WTC11 (cell line): ENCODE data around the gene BACH2. TPM values are rescaled to one million over a fixed set of nuclear protein-coding genes. Genes with fewer than 3 reads are reported as not detected.

Experiments used
- ATAC-seq: fragments of 200-7000 bp; cut with Tn5 transposase; 2 replicates; pipeline ENCODE4 v1.10.0; 2021; ENCODE audit warnings: mild to moderate bottlenecking, moderate library complexity
- CTCF ChIA-PET: fragments of 300-600 bp; sonication (Branson Sonifier 250); formaldehyde crosslinking; loops from one replicate; lab custom pipeline; 2021; ENCODE audit warnings: antibody characterized with exemption; lab: Charles Lee
- POLR2A ChIA-PET: fragments of 350-600 bp; sonication (Branson Sonifier 250); formaldehyde crosslinking; loops from one replicate; lab custom pipeline; 2021; ENCODE audit warnings: antibody characterized with exemption; lab: Charles Lee
- DNase-seq: peaks from one replicate; pipeline ENCODE4 v3.0.0; 2021; ENCODE audit warnings: low spot score
- H3K27ac Mint-ChIP-seq: 2 replicates; pipeline ENCODE4 v1.8.0; 2021; ENCODE audit warnings: mixed read lengths
- H3K27me3 Mint-ChIP-seq: 2 replicates; pipeline ENCODE4 v1.8.0; 2021; ENCODE audit warnings: low read depth, mild to moderate bottlenecking, moderate library complexity, mixed read lengths
- H3K36me3 Mint-ChIP-seq: 2 replicates; pipeline ENCODE4 v1.8.0; 2021; ENCODE audit warnings: mixed read lengths
- H3K4me1 Mint-ChIP-seq: 2 replicates; pipeline ENCODE4 v1.8.0; 2022; ENCODE audit warnings: mixed read lengths
- H3K4me3 Mint-ChIP-seq: 2 replicates; pipeline ENCODE4 v1.8.0; 2021; ENCODE audit warnings: mild to moderate bottlenecking, moderate library complexity, mixed read lengths
- H3K9me3 Mint-ChIP-seq: 2 replicates; pipeline ENCODE4 v1.8.0; 2021; ENCODE audit warnings: mixed read lengths
- AFF4 ChIP-seq: sonication (generic); formaldehyde crosslinking; IDR thresholded peaks from 2 replicates; pipeline ENCODE4 v1.8.1; 2023; ENCODE audit warnings: mild to moderate bottlenecking, missing genetic modification reagents, borderline replicate concordance
- E2F5 ChIP-seq: sonication (generic); formaldehyde crosslinking; IDR thresholded peaks from 2 replicates; pipeline ENCODE4 v1.8.1; 2022; ENCODE audit warnings: mild to moderate bottlenecking, moderate library complexity, missing genetic modification reagents
- EMX1 ChIP-seq: fragments of 250-450 bp; sonication (Bioruptor Pico); IDR thresholded peaks from 2 replicates; pipeline ENCODE4 v1.8.0; 2021; ENCODE audit warnings: mild to moderate bottlenecking
- ERG ChIP-seq: fragments of 250-450 bp; sonication (Bioruptor Pico); IDR thresholded peaks from 2 replicates; pipeline ENCODE4 v1.8.0; 2021; ENCODE audit warnings: mild to moderate bottlenecking
- ESRRA ChIP-seq: sonication (generic); formaldehyde crosslinking; IDR thresholded peaks from 2 replicates; pipeline ENCODE4 v1.8.1; 2022; ENCODE audit warnings: mild to moderate bottlenecking, missing genetic modification reagents, borderline replicate concordance
- ETV6 ChIP-seq: sonication (generic); formaldehyde crosslinking; IDR thresholded peaks from 2 replicates; pipeline ENCODE4 v1.8.1; 2022; ENCODE audit warnings: mild to moderate bottlenecking, missing genetic modification reagents
- FOXJ3 ChIP-seq: sonication (generic); formaldehyde crosslinking; IDR thresholded peaks from 2 replicates; pipeline ENCODE4 v1.9.0; 2021; ENCODE audit warnings: missing genetic modification reagents, mild to moderate bottlenecking, borderline replicate concordance
- FOXK1 ChIP-seq: sonication (generic); formaldehyde crosslinking; IDR thresholded peaks from 2 replicates; pipeline ENCODE4 v1.8.0; 2022; ENCODE audit warnings: mild to moderate bottlenecking, moderate library complexity, missing genetic modification reagents
- GTF2I ChIP-seq: fragments of 250-450 bp; sonication (Bioruptor Pico); conservative IDR thresholded peaks from 2 replicates; pipeline ENCODE4 v1.4.0; 2021; ENCODE audit warnings: mild to moderate bottlenecking
- HMGA2 ChIP-seq: fragments of 250-450 bp; sonication (Bioruptor Pico); IDR thresholded peaks from 2 replicates; pipeline ENCODE4 v1.4.0; 2021; ENCODE audit warnings: mild to moderate bottlenecking, moderate library complexity
- KAT7 ChIP-seq: sonication (generic); formaldehyde crosslinking; IDR thresholded peaks from 2 replicates; pipeline ENCODE4 v1.8.1; 2023; ENCODE audit warnings: missing genetic modification reagents, mild to moderate bottlenecking, borderline replicate concordance
- NFATC4 ChIP-seq: fragments of 250-450 bp; sonication (Bioruptor Pico); IDR thresholded peaks from 2 replicates; pipeline ENCODE4 v1.9.0; 2021; ENCODE audit warnings: mild to moderate bottlenecking
- NFE2L1 ChIP-seq: sonication (generic); formaldehyde crosslinking; IDR thresholded peaks from 2 replicates; pipeline ENCODE4 v1.8.1; 2023; ENCODE audit warnings: missing genetic modification reagents
- NFYB ChIP-seq: sonication (generic); formaldehyde crosslinking; conservative IDR thresholded peaks from 2 replicates; pipeline ENCODE4 v1.8.0; 2022; ENCODE audit warnings: low read depth, missing genetic modification reagents
- OVOL2 ChIP-seq: fragments of 250-450 bp; sonication (Bioruptor Pico); IDR thresholded peaks from 2 replicates; pipeline ENCODE4 v1.9.0; 2021; ENCODE audit warnings: mild to moderate bottlenecking, borderline replicate concordance
- PREB ChIP-seq: sonication (generic); formaldehyde crosslinking; IDR thresholded peaks from 2 replicates; pipeline ENCODE4 v1.8.1; 2022; ENCODE audit warnings: mild to moderate bottlenecking, missing genetic modification reagents, moderate library complexity, borderline replicate concordance
- RELA ChIP-seq: sonication (generic); formaldehyde crosslinking; IDR thresholded peaks from 2 replicates; pipeline ENCODE4 v1.8.1; 2022; ENCODE audit warnings: missing genetic modification reagents, mild to moderate bottlenecking, borderline replicate concordance
- SMAD3 ChIP-seq: sonication (generic); formaldehyde crosslinking; IDR thresholded peaks from 2 replicates; pipeline ENCODE4 v1.8.0; 2022; ENCODE audit warnings: missing genetic modification reagents, mild to moderate bottlenecking, borderline replicate concordance
- SMAD4 ChIP-seq: sonication (generic); formaldehyde crosslinking; IDR thresholded peaks from 2 replicates; pipeline ENCODE4 v1.8.0; 2022; ENCODE audit warnings: mild to moderate bottlenecking, missing genetic modification reagents
- SOX15 ChIP-seq: fragments of 250-450 bp; sonication (Bioruptor Pico); IDR thresholded peaks from 2 replicates; pipeline ENCODE4 v1.9.0; 2021; ENCODE audit warnings: mild to moderate bottlenecking
- TCF7 ChIP-seq: sonication (generic); formaldehyde crosslinking; IDR thresholded peaks from 2 replicates; pipeline ENCODE4 v1.8.0; 2022; ENCODE audit warnings: mild to moderate bottlenecking, low read depth, missing genetic modification reagents, moderate library complexity
- ZBTB43 ChIP-seq: sonication (generic); formaldehyde crosslinking; IDR thresholded peaks from 2 replicates; pipeline ENCODE4 v1.8.1; 2023; ENCODE audit warnings: mild to moderate bottlenecking, missing genetic modification reagents
- ZNF263 ChIP-seq: sonication (generic); formaldehyde crosslinking; IDR thresholded peaks from 2 replicates; pipeline ENCODE4 v1.8.1; 2022; ENCODE audit warnings: low read depth, mild to moderate bottlenecking, moderate library complexity, missing genetic modification reagents
- ZSCAN18 ChIP-seq: fragments of 250-450 bp; sonication (Bioruptor Pico); IDR thresholded peaks from 2 replicates; pipeline ENCODE4 v2.1.2; 2022; ENCODE audit warnings: mild to moderate bottlenecking, moderate library complexity
- total RNA-seq: library from RNA; stranded (reverse); gene quantifications from 3 replicates; pipeline ENCODE4 v1.2.3, GENCODE V29; 2021
- TF ChIP-seq, protein P1 (sequence below): sonication (generic); formaldehyde crosslinking; IDR thresholded peaks from 2 replicates; pipeline ENCODE4 v1.8.0; 2022; ENCODE audit warnings: mild to moderate bottlenecking, missing genetic modification reagents
- TF ChIP-seq, protein P2 (sequence below): fragments of 250-450 bp; sonication (Bioruptor Pico); IDR thresholded peaks from 2 replicates; pipeline ENCODE4 v1.9.0; 2021; ENCODE audit warnings: mild to moderate bottlenecking

BACH2 gene
- total RNA-seq, 1 experiment from 2014 or later: 5.9 TPM

DNA sequence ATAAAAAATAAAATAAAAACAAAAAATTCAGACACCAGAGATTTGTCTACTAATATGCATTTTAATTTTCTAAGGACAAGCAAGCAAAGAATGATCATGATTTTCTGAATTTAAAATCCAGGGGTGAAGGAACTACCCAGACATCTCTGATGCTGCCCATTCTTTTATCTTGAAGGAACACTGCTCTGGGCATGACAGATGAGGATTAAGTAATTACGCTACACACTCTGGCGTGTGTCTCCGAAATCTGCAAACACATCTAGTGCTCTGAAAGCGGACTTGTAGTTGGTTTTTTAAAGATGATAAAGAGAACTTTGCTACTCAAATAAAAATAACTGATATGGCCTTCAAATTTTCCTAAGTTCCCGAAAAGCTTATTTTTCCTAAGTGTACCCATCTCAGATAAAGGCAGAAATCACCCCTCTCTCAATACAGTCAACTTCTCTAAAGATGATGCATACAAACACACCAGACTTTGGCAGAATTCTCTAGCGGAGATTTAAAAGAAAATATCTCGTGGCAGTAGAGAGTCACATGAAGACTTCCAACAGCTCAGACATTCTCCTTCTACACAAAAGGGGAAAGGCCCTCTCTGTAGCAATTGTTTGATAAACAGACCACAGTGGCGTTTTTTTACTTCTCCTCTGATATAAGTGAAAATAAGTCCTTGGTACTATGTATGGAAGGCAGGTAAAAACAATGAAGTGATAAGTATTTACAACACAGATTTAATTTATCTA, 133.8 kb downstream of the BACH2 start:
- Mint-ChIP-seq H3K36me3 (no peaks in the 10 kb centered on the region), H3K27ac (no peak overlapping the region), H3K9me3 (no peaks in the 10 kb centered on the region), H3K27me3 (no peaks in the 10 kb centered on the region), H3K4me3 (no peak overlapping the region), H3K4me1 (peaks cover 11% of the 10 kb centered on the region)
- ATAC-seq (no peak), DNase-seq (no peak)
- CTCF ChIA-PET: interaction anchor here (0.7 to 0.8 kb wide), 2 partner anchors 123 to 222 kb away, joined by 3 to 4 read pairs; no protein-coding TSS in a partner anchor
- no peak for TF ChIP-seq ETV6 (CRISPR knock-in tag)
- no peak for TF ChIP-seq FOXJ3 (CRISPR knock-in tag)
- no peak for TF ChIP-seq ZBTB43 (CRISPR knock-in tag)
- no peak for TF ChIP-seq E2F5 (CRISPR knock-in tag)
- TF ChIP-seq OVOL2 (CRISPR knock-in tag): no peak
- no peak for TF ChIP-seq SMAD4 (CRISPR knock-in tag)
- TF ChIP-seq, protein P1, sequence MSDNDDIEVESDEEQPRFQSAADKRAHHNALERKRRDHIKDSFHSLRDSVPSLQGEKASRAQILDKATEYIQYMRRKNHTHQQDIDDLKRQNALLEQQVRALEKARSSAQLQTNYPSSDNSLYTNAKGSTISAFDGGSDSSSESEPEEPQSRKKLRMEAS (CRISPR knock-in tag): no peak
- TF ChIP-seq HMGA2 (CRISPR knock-in tag): no peak
- TF ChIP-seq NFYB (CRISPR knock-in tag): no peak
- TF ChIP-seq SMAD3: no peak
- no peak for TF ChIP-seq ERG
- TF ChIP-seq RELA (CRISPR knock-in tag): no peak
- TF ChIP-seq GTF2I: no peak
- no peak for TF ChIP-seq SOX15 (CRISPR knock-in tag)
- TF ChIP-seq, protein P2, sequence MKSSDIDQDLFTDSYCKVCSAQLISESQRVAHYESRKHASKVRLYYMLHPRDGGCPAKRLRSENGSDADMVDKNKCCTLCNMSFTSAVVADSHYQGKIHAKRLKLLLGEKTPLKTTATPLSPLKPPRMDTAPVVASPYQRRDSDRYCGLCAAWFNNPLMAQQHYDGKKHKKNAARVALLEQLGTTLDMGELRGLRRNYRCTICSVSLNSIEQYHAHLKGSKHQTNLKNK (CRISPR knock-in tag): no peak
- no peak for TF ChIP-seq FOXK1 (CRISPR knock-in tag)
- POLR2A ChIA-PET: no interaction called here

- ChIA-PET POLR2A (no interaction called here), CTCF (interaction anchor here (0.6 kb wide), 1 partner anchor 220 kb away, joined by 4 read pairs; no protein-coding TSS in a partner anchor)
- Mint-ChIP-seq H3K36me3 (no peaks in the 10 kb centered on the region), H3K4me3 (no peak overlapping the region), H3K27ac (no peak overlapping the region), H3K27me3 (no peaks in the 10 kb centered on the region), H3K4me1 (peaks cover 11% of the 10 kb centered on the region), H3K9me3 (no peaks in the 10 kb centered on the region)
- ATAC-seq (no peak), DNase-seq (no peak)
- TF ChIP-seq RELA (CRISPR knock-in tag) (no peak), TCF7 (no peak), KAT7 (CRISPR knock-in tag) (no peak), NFYB (CRISPR knock-in tag) (no peak), NFATC4 (no peak), NFE2L1 (CRISPR knock-in tag) (no peak), AFF4 (no peak), ZSCAN18 (CRISPR knock-in tag) (no peak), ESRRA (CRISPR knock-in tag) (no peak), EMX1 (CRISPR knock-in tag) (no peak), PREB (CRISPR knock-in tag) (no peak), ZNF263 (CRISPR knock-in tag) (no peak)
Measured at GRCh38 chr6:90160013-90160412, 136.6 kb downstream of the BACH2 start.
